ENCODE results near the gene ATP5F1B.
"Not testable (repeated sequence)": the region's sequence is repeated elsewhere in the genome, so short reads cannot be mapped to it uniquely, and the experiment has no call there.

ATP5F1B gene

DNA sequence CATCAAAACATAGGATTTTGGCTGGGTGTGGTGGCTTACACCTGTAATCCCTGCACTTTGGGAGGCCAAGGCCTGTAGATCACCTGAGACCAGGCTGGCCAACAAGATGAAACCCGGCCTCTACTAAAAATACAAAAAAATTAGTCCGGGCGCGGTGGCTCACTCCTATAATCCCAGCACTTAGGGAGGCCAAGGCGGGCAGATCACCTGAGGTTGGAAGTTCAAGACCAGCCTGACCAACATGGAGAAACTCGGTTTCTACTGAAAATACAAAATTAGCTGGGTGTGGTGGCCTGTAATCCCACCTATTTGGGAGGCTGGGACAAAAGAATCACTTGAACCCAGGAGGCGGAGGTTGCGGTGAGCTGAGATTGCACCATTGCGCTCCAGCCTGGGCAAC lies 2.2 kb upstream of the ATP5F1B start:
- DNase-seq (ENCODE audit: low read depth in 2 of 2) = not testable (repeated sequence)

DNA sequence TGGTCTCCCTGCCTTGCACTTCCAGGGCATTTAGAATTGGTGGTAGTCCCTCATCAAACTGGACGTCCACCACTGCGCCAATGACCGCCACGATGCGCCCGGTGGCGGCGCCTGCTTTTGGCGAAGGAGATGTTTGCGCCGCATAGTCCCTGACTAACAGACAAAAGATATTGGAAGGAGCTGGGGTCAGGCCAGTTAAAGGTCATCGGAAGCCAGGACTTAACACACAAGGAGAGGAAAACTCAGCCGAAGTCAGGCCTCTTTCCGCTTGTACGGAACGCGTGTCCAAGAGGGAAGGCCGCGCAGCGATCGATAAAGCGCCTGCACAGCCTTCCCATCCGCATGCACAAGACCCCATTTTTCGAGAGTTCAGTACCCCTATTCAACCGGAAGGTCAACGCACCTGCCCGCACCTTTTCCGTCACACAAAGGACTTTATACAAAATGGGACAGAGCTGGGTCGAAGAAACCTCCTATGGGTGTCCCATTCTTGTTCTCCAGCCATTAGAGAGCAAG lies 525 bp downstream of the ATP5F1B start:
- DNase-seq (ENCODE audit: low read depth in 2 of 2) = no peak

DNA sequence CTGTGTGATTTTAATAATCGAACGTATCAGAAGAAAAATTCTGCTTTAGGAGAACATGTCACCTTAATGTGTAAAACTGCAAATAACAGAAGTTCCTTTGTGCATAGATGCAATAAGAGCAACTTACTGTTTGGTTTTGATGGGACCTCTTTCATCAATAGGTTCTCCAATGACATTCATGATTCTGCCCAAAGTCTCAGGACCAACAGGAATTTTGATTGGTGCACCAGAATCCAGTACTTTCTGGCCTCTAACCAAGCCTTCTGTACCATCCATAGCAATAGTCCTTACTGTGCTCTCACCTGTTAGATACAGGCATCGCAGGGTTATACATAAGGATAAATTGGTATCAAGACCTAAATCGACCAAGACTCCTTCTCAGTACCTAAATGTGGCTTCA lies 1.1 kb downstream of the ATP5F1B start:
- DNase-seq (ENCODE audit: low read depth in 2 of 2) = no peak

DNA sequence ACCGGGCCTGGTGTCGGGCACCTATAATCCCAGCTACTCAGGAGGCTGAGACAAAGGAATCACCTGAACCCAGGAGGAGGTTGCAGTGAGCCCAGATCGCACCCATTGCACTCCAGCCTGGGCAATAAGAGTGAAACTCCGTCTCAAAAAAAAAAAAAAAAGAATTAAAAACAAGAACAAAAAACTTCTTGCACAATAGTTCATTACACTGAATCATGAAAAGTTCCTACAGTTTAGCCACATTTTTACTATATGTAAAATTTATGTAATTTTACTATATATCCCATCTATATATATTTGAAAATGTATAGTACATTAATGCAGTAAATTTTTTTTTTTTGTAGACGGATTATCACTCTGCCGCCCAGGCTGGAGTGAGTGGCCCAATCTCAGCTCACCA lies 4.6 kb downstream of the ATP5F1B start:
- no peak for DNase-seq (ENCODE audit: low read depth in 2 of 2)

DNA sequence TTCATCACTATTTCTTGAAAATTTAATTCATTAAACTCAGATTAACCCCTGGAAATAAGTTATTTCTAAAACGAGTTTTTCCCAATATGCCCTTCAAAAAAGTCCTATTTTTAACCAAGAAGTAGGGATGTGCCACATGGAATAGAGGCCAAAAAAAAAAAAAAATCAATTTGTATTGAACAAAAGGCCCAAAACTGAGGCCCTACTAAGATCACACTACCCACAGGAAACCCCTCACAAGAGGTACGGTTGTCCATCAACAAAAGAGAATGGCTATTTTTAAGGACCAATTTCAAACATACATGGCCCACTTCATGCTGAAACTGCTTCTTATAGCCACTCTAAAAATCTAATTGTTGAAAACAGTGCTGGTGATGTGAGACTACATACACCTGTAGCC lies 8.2 kb downstream of the ATP5F1B start:
- no peak for DNase-seq (ENCODE audit: low read depth in 2 of 2)

DNA sequence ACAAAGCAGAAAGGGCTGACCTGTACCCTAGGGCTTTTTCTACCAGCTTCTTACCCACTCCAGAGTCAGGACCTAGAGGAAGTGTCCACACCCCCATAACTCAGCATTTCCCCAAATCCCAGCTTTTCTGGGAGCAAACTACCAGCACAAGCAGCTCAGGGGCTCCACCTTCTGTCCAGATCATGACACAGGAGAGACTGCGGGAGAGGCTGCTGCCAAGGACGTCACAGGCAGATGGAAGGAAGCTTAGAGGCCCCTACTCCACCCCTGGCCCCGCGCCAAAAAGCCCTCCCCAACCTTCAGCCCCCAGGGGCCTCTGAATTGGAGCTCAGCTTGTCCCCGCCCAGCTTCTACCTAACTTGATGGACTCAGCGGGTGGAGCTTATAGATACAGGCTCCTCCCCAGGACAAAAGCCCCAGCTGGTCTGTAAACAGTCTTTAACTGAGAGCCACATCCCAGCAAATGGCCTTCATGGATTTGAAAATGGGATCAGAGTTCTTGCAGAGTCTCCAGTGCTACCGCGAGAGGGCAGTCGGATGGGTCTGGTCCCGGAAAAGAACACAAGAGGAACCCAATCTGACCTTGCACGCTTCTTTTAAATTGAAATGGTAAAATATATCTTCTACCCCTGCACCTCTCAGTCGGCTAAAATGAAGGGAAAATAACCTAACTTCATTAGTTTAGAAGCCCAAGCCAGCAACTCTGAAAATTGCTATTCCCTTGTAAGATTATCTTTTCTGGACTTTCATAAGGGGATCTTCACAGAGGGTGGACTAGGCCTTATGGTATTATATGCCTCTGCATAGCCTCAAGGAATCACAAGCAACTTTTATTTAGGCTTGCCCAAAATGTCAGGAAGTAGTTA lies 8.9 kb downstream of the ATP5F1B start:
- DNase-seq (ENCODE audit: low read depth in 2 of 2) = peak; percentile 81 to 90

DNA sequence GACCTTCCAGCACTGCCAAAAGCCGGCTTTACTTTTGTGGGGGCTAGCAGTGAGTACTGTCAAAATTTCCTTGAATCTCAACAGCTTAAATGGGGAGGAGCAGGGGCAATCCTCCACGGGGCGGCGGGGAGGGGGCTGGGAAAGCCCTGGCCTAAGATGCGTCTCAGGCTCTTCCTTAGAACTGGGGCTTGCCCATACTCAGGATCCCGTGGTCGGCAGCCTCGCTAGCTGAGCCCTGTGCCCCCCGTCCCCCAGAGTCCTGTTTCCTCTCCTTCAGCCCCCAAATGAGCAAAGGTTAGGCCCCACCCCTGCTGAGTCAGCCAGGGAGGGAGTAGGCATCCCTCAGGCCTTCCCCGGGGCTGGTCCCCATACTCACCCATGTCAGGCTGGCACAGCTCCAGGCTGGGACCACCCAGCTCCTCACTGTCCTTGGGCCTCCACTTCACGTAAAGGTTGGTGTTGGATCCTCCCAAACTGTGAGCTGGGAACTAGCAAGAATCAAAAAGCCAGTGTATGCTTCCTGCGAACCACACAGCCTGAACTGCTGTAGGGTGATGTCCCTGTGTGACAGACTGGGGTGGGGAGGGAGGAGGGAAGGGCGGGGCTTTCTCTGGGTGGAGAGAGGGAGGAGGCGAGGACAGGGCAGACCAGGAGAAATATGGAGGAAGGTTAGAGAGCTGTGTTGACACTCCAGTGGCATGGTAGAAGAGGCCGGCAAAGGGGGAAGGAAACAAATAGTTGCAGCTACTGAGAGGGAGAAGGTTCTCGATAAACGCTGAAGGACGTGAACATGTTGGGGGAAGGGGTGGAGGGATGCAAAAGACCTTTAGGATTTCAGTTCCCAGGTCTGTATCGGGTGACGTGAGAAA lies 9.7 kb downstream of the ATP5F1B start:
- DNase-seq (ENCODE audit: low read depth in 2 of 2) = peak; percentile 79 to 80

DNA sequence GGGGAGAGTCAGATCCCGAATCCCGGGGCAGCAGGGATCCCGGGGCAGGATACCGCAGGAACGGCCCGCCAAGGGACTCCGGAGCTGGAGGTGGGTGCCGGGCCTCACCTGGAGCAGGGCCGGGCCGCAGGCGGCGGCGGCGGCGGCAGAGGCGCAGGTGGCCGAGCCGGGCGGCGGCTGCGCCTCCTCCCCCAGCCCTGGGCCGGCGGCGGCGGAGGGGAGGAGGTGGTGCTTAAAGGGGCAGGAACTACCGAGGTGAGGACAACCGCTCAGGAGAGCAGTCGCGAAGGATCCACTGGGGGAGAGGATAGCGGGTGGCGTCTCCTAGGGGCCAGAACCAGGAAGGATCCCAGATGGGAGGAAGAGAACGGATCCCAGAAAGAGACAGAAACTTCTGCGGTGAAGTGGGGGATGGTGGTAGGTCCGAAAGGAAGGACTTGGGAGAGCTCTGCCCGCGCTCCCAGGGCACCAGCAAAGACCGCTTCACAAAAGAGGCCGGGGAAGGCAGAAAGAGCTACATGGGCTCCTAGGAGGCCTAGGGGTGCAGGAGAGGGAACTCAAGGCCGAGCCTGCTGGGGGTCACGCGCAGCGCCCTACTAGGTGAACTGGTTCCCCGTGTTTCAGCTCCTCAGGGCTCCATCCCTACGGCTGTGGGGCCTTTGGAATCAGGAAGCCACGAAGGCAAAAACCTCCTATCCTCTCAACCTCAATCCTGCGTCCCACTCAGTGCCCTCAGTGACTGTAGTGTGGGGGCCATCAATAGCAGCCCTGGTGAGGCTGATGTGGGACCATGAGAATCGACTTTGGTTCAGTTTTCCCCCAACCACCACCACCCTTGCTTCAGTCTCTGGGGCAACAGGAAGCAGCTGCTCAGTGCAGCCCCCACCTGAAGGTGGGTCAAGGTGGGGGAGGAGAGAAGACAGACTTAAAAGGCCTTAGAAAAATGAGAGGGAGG lies 10.7 kb downstream of the ATP5F1B start:
- peak in 1 of 2 donors; percentile 54 for DNase-seq (ENCODE audit: low read depth in 2 of 2)

DNA sequence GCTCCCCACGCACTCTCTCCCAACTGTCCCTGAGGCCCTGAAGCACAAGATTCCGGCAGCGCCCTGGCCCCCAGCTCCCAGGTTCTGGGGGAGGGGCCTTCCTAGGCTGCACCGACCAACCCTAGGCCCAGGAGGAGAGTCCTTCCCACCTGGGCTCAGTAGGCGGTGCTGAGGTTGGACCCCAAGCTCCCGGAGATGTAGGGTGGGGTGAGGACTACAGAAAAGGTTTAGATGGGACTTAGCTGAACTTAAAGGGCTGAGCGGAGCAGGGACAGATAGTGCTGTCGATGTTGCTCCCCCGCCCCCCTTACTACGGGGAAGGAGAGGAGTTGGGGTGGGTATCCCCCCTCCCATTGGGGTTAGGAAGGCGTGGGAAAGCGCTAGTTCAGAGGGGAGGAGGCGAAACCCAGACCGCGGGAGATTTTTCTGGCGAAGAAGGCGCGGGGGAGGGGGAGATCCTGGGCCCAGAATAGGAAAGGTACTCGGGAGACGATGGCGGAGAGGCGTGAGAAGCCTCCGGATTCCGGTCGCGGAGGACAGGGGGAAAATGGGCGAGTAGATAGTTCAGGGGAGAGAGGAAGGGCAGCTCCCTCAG lies 11.4 kb downstream of the ATP5F1B start:
- no peak for DNase-seq (ENCODE audit: low read depth in 2 of 2)

DNA sequence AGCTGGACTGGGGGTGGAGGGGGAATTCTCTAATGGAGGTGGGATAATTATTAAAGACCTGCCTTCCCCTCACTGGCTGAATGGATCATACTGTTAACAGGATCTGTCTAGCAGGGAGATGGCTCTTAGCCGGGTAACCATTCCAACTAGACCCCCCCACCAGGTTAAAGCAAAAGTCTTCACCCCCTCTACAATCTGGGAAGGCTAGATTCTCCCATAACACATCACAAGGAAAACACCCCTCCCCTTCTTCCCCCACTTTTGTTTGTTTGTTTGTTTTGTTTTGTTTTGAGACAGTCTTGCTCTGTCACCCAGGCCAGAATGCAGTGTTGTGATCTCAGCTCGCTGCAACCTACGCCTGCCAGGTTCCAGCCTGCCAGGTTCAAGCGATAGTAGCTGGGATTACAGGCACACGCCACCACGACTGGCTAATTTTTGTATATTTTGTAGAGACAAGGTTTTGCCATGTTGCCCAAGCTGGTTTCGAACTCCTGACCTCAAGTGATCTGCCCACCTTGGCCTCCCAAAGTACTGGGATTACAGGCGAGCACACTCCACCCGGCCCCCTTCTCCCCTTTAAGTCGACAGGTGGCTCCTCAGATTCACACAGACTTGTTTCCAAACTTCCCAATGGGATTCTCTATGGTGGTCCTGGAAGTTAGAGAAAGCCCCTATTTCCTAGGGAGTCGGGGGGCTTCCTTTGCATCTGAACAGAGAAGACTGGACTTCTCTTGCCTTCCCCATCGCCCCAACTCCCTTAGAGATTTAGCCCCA lies 12.1 kb downstream of the ATP5F1B start:
- no peak for DNase-seq (ENCODE audit: low read depth in 2 of 2)

DNA sequence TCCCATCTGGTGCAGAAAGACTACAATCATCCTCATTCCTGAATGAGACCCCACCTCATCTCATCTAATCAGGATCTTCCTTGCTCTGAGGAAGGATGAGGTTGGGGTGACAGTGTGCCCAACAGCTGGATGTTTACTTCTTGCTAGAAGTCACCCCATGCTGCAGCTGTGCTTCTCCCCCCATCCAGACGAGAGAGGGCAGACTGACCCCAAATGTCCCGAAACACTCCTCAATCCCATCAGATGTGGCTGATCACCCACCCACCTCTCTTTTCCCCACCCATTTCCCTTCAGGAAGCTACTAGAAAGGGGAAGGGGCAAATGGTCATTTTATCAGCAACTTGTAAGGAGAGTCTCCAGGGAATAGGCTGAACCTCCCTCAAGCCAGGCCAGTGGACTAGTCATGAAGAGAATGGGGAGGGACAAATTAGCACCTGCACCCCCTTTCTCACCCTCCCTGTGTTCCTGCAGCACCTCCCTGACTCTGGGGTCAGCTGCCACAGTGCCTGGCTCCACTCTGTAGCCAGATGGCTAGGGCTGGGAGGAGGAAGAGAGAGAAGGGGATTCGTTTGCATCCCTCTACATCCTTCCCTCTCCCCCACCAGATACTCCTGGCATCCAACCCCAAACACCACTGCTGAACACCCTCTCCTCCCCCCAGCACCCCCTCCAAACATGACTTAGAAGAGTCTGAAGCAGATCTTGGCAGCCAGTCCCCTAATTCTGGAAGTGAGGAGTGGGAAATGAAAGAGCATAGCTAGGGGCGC lies 12.9 kb downstream of the ATP5F1B start:
- DNase-seq (ENCODE audit: low read depth in 2 of 2) = no peak

DNA sequence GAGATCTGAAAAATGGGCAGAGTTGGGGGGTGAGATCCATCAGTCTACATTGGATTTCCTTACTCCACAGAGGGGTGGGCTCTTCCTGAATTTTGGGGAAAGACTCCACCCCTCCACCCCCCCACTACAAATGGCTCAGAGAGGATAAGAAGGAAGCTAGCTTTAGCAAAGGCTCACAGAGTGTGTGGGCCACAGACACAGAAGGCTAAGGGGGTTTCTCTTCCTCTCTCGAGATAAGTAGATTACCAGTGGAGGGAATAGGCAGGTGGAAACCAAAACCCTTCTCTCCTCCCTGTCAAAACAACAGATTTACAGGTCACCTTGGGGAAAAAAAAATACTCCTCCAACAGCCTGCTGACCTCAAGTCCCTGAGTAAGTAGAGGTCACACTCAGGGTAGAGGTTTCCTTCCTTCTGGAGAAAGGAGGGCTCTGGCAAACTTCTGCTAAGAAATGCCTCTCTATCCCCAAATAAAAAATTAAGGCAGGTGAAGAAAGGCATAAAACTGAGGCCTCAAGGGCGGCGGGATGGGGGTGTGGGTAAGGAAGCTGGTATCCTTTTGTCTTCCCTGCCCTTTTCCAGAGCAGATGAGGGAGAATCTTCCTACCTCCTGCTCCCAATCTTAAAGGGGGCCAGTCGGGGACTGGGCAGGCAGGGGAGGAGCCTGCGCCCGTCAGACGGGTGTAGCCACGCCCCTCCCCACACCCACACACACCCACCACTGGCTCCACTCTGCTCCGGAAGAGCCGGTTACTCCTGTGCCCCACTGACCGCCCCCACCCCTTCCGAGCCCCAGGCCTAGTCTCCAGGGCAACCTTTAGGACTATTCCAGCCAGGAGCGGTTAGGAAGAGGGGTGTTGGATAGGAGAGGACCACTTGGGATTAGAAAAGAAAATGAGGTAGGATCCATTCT lies 13.7 kb downstream of the ATP5F1B start:
- peak in 1 of 2 donors; percentile 53 for DNase-seq (ENCODE audit: low read depth in 2 of 2)

DNA sequence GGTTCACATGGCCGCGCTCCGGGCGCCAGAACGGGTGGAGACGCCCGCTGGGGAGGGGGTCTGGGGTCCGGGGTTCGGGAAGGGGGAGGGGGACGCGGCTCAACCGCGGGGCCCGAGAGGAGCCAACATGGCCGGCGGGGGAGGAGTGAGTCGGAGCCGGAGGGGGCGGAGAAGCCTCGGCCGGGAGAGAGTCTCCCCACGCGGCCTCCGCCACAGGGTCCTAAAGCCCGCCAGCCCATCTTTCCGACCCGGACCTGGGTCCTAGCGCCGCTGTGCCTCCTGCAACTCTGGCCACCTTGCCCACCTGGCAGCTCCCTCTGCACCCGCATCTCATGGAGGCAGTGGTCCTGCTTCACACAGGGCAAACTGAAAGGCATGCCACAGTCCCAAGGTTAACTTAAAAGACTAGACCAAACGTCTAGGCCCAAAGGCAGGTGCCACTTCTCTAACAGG lies 15.6 kb downstream of the ATP5F1B start, which contains the start of gene BAZ2A:
Gene BAZ2A, minus strand, starts transcription at position 147 of the 453 bp plus-strand sequence. CDS start 12,796 bp downstream, outside the sequence.
- DNase-seq (ENCODE audit: low read depth in 2 of 2) = peak; percentile 75

DNA sequence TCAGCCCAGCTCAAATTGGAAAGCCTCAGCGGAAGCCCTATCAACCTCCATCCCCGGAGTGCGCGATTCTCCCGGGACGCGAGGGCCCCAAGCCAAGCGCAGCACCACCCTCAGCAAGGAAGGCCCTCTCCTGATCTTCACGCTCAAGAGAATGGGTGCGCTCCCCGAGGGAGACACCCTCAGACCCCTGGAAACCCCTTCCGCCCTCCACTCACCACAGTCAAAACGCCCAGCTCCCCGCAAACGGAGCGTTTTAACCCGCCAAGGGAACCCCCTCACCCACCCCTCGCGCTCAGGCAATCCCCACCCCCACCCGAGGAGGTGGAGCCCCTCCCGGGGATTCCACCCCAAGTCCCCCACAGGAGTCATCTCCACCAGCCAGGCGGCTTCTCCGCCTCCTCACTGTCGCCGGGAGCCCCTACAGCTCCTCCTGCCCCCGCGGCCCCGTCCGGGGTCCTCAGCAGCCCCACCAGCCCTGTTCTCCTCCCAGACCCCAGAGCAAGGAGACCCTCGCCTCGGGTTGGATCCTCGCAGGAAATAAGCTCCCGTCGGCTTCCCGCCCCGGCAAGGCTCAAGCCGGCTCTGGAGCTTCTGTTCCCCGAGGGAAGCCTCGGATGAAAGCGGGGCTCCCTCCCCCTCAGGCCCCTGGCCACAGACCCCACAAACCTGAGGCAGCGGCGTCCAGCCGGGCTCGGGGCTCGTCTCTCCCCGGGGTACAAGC lies 16.2 kb downstream of the ATP5F1B start:
- no peak for DNase-seq (ENCODE audit: low read depth in 2 of 2)

DNA sequence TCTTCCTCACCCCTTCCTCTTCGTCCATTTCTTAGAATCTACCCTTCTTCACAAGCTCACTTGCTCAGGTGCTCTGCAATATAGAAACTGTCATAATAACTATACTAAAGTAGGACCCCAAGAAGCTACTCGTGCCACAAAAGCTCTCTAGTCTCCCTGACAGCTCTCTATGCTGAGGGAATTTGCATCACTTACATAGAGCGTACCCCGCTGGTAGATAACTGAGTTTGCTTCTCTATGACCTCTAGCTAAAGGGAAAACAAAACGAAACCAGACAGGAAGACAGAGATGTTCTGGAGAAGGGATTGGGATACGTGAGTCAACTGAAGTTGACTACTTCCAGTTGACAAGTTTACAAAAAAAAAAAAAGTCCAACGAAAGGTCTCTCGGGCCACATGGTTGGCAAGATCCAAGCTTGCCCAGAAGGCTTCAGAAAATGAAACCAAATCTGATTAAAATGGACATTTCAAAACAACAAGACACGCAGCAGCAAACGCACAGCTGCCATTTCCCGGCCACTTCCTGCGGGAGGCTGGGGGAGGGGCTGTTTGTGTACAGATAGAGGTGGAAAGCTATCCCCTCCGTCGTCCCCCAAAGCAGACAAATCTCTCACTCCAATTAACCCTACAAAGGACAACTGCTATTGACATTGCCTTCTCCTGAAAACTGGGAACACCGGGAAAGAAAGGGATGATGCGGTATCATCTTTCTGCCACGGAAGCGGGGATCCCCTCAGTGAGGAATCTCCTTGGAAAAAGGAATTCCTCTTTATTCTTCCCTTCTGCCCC lies 16.9 kb downstream of the ATP5F1B start:
- DNase-seq (ENCODE audit: low read depth in 2 of 2) = no peak

DNA sequence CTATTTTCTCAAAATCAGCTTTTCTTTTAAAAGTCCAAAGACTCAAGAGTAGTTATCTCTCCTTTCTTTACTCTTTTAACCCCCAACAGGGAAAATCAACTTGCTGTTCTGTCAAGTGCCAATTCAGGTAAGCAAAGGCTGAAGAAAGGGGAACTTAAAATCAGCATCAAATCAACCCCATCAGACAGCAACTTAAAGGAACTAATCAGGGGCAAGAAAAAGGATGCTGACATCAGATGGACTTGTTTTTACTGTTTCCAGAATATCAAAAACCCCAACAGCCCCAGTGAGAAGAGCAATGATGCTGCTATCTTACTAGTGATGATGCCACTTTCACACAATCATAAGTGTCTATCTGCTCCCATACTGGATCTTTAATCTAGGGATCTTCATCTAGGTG lies 19.1 kb downstream of the ATP5F1B start:
- no peak for DNase-seq (ENCODE audit: low read depth in 2 of 2)

DNA sequence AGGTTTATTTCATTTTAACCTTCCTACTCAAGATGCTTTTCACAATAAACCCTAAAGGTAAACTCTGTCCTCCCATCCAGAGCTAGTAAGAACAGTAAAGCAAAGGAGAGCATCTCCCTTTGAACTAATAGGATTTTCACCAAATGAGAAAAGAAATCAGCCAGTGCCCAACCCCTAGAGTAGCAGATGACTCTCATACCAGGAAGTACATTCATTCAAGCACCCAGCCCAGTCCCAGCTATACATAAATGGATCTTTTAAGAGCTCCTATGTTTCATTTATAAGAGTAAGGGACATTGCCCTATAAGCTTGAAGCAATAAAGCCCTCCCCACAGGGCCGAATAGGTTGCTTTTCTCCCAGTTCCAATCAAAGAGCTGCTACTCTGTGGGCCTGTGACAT lies 23.2 kb downstream of the ATP5F1B start:
- no peak for DNase-seq (ENCODE audit: low read depth in 2 of 2)

All from activated CD4-positive, alpha-beta T cell treated with anti-CD3 and anti-CD28 coated beads for 24 hours (primary cell).